ENCODE measurements around the gene SH3YL1.

DNA sequence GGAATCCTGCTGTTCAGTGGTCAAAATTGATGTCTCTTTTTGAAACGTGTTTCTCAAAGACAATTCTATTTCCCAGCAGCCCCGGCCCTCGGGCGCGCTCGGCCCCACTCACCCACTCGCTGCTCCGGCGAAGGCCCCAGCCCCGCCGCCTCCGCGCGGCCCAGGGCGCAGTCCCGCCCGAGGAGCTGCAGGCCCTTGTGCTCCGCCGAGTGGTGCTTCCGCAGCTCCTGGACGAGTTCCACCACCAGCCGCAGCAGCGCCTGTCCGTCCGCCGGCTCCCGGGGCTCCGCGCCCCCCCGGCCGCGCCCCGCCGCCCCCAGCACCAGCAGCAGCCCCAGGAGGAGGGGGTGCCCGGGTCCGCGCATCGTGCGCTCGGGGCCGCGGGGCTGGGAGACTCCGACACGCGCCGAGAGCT, 23.6 kb upstream of the SH3YL1 start:
- TF ChIP-seq, protein P1, sequence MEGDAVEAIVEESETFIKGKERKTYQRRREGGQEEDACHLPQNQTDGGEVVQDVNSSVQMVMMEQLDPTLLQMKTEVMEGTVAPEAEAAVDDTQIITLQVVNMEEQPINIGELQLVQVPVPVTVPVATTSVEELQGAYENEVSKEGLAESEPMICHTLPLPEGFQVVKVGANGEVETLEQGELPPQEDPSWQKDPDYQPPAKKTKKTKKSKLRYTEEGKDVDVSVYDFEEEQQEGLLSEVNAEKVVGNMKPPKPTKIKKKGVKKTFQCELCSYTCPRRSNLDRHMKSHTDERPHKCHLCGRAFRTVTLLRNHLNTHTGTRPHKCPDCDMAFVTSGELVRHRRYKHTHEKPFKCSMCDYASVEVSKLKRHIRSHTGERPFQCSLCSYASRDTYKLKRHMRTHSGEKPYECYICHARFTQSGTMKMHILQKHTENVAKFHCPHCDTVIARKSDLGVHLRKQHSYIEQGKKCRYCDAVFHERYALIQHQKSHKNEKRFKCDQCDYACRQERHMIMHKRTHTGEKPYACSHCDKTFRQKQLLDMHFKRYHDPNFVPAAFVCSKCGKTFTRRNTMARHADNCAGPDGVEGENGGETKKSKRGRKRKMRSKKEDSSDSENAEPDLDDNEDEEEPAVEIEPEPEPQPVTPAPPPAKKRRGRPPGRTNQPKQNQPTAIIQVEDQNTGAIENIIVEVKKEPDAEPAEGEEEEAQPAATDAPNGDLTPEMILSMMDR (conservative IDR thresholded peaks at IDR 0.05): no peak
- TF ChIP-seq ZFX (IDR thresholded peaks at IDR 0.05): no peak

Data from C4-2B (cell line).